Measurements from ENCODE around the gene RAB19. TPM values are rescaled to one million over a fixed set of nuclear protein-coding genes. Genes with fewer than 3 reads are reported as not detected.

Gene RAB19
- total RNA-seq, 1 experiment from 2014 or later = 10.8 TPM

DNA sequence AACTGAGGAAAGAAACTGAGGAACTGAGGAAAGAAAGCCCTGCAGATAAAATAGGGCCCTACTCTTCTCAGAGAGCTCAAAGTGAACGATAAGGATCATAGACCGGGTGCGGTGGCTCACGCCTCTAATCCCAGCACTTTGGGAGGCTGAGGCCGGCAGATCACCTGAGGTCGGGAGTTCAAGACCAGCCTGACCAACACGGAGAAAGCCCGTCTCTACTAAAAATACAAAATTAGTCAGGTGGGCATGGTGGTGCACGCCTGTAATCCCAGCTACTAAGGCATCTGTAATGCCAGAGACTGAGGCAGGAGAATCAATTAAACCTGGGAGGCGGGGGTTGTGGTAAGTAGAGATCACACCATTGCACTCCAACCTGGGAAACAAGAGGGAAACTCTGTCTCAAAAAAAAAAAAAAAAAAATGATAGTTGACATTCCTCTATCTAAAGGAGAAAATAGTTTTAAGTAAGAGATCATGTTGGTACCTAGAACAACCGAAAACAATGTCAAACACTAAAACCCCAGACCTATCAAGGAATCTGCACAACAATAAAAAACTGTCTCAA lies 72.9 kb downstream of the RAB19 start (continued):
- no peak for TF ChIP-seq TP53 (CRISPR knock-in tag; IDR thresholded peaks at IDR 0.05)
- TF ChIP-seq MYBL2 (CRISPR knock-in tag; IDR thresholded peaks at IDR 0.05) = no peak
- TF ChIP-seq ZNF423 (CRISPR knock-in tag; IDR thresholded peaks at IDR 0.05) = no peak
- no peak for TF ChIP-seq NR2C2 (CRISPR knock-in tag; IDR thresholded peaks at IDR 0.05)
- TF ChIP-seq EMX1 (CRISPR knock-in tag; IDR thresholded peaks at IDR 0.05) = no peak

Other genes with a start within 250 kb of the RAB19 start
- gene KDM7A, start 227.1 kb upstream of the RAB19 start, total RNA-seq (2021) = 11.4 to 12.4 TPM (median 12.2 TPM) in 3 replicates
- gene SLC37A3, start 5.5 kb upstream of the RAB19 start, total RNA-seq (2021) = 48.2 to 54.8 TPM (median 48.7 TPM) in 3 replicates
- gene MKRN1, start 75.4 kb downstream of the RAB19 start, total RNA-seq (2021) = 106 to 121 TPM (median 106 TPM) in 3 replicates
- 10.0 to 13.6 TPM (median 12.7 TPM) in 3 replicates for gene DENND2A, start 236.8 kb downstream of the RAB19 start, total RNA-seq (2021)